ENCODE results near the gene TMEM229B. TPM values are rescaled to one million over a fixed set of nuclear protein-coding genes. Genes with fewer than 3 reads are reported as not detected.
A peak's percentile ranks its signal among the peaks of the same experiment; 100 is the strongest.

TMEM229B gene
- total RNA-seq, 1 donor from 2014 or later = 0.49 TPM

GRCh38 chr14:67514650-67515385, 26.3 kb upstream of the TMEM229B start:
- no peak for DNase-seq

GRCh38 chr14:67514203-67514607, 25.7 kb upstream of the TMEM229B start:
- no peak for DNase-seq

GRCh38 chr14:67513631-67514108, 25.1 kb upstream of the TMEM229B start:
- DNase-seq = no peak

GRCh38 chr14:67512463-67513310, 24.2 kb upstream of the TMEM229B start:
- no peak for DNase-seq

- peak; percentile 18 for DNase-seq
Measured at GRCh38 chr14:67510836-67511235, 22.3 kb upstream of the TMEM229B start.

- no peak for DNase-seq
Measured at GRCh38 chr14:67510121-67510520, 21.6 kb upstream of the TMEM229B start.

GRCh38 chr14:67508956-67509355, 20.4 kb upstream of the TMEM229B start:
- no peak for DNase-seq

- DNase-seq = no peak
Measured at GRCh38 chr14:67505254-67505653, 16.7 kb upstream of the TMEM229B start.

- no peak for DNase-seq
Measured at GRCh38 chr14:67503331-67503730, 14.8 kb upstream of the TMEM229B start.

- no peak for DNase-seq
Measured at GRCh38 chr14:67502867-67503266, 14.3 kb upstream of the TMEM229B start.

- DNase-seq = no peak
Measured at GRCh38 chr14:67501670-67502069, 13.1 kb upstream of the TMEM229B start.

- no peak for DNase-seq
Measured at GRCh38 chr14:67500981-67501380, 12.5 kb upstream of the TMEM229B start.

GRCh38 chr14:67497716-67498115, 9.2 kb upstream of the TMEM229B start:
- DNase-seq = no peak

GRCh38 chr14:67497216-67497615, 8.7 kb upstream of the TMEM229B start:
- no peak for DNase-seq

GRCh38 chr14:67495827-67496226, 7.3 kb upstream of the TMEM229B start:
- no peak for DNase-seq

GRCh38 chr14:67493092-67493717, 4.7 kb upstream of the TMEM229B start:
- no peak for DNase-seq

GRCh38 chr14:67492538-67492937, 4.0 kb upstream of the TMEM229B start:
- DNase-seq = no peak

- DNase-seq = no peak
Measured at GRCh38 chr14:67491741-67492507, 3.4 kb upstream of the TMEM229B start.

- DNase-seq = no peak
Measured at GRCh38 chr14:67491285-67491684, 2.8 kb upstream of the TMEM229B start.

GRCh38 chr14:67490196-67490595, 1.7 kb upstream of the TMEM229B start:
- no peak for DNase-seq

GRCh38 chr14:67487332-67487731, 1.2 kb downstream of the TMEM229B start:
- no peak for DNase-seq

- DNase-seq = no peak
Measured at GRCh38 chr14:67486890-67487289, 1.6 kb downstream of the TMEM229B start.
